ENCODE results near the gene OGFOD3. TPM values are rescaled to one million over a fixed set of nuclear protein-coding genes. Genes with fewer than 3 reads are reported as not detected.
"Not testable (repeated sequence)": the region's sequence is repeated elsewhere in the genome, so short reads cannot be mapped to it uniquely, and the experiment has no call there.

The OGFOD3 gene
- total RNA-seq, 2 donors from 2014 or later: 26.4 to 32.4 TPM

- H3K36me3 ChIP-seq: no peaks in the 10 kb centered on the region
- H3K4me1 ChIP-seq: peaks cover 0 to 25% of the 10 kb centered on the region in 2 donors
- H3K4me3 ChIP-seq: no peak overlapping the region
- no peak for TF ChIP-seq CTCF (IDR thresholded peaks at IDR 0.05)
- H3K27ac ChIP-seq: no peak overlapping the region
- DNase-seq (ENCODE audit: low spot score): no peak
- H3K9me3 ChIP-seq: no peaks in the 10 kb centered on the region
- H3K27me3 ChIP-seq: no peaks in the 10 kb centered on the region
Observed at GRCh38 chr17:82415336-82415735, 3.0 kb downstream of the OGFOD3 start.

GRCh38 chr17:82414548-82415281 lies 3.7 kb downstream of the OGFOD3 start:
- Histone ChIP-seq H3K4me3 (no peak overlapping the region), H3K27me3 (no peaks in the 10 kb centered on the region), H3K4me1 (peaks cover 0 to 23% of the 10 kb centered on the region in 2 donors), H3K27ac (no peak overlapping the region), H3K36me3 (no peaks in the 10 kb centered on the region), H3K9me3 (no peaks in the 10 kb centered on the region)
- peak; percentile 43 to 85 for TF ChIP-seq CTCF (IDR thresholded peaks at IDR 0.05)
- peak; percentile 66 for DNase-seq (ENCODE audit: low spot score)

GRCh38 chr17:82412535-82413520 lies 5.6 kb downstream of the OGFOD3 start:
- no peaks in the 10 kb centered on the region for H3K36me3 ChIP-seq
- peaks cover 0 to 10% of the 10 kb centered on the region in 2 donors for H3K4me1 ChIP-seq
- no peak overlapping the region for H3K4me3 ChIP-seq
- no peak for TF ChIP-seq CTCF (IDR thresholded peaks at IDR 0.05)
- no peaks in the 10 kb centered on the region for H3K27me3 ChIP-seq
- DNase-seq (ENCODE audit: low spot score): no peak
- H3K27ac ChIP-seq: no peak overlapping the region
- H3K9me3 ChIP-seq: no peaks in the 10 kb centered on the region

- not testable (repeated sequence) for H3K9me3 ChIP-seq; H3K27ac ChIP-seq; H3K36me3 ChIP-seq; H3K27me3 ChIP-seq; DNase-seq (ENCODE audit: low spot score); H3K4me1 ChIP-seq; H3K4me3 ChIP-seq
Observed at GRCh38 chr17:82412081-82412480, 6.3 kb downstream of the OGFOD3 start.

GRCh38 chr17:82411396-82412053 lies 6.9 kb downstream of the OGFOD3 start:
- Histone ChIP-seq H3K4me1 (peaks cover 0 to 8% of the 10 kb centered on the region in 2 donors), H3K9me3 (no peaks in the 10 kb centered on the region), H3K27me3 (no peaks in the 10 kb centered on the region), H3K27ac (no peak overlapping the region), H3K4me3 (no peak overlapping the region), H3K36me3 (no peaks in the 10 kb centered on the region)
- DNase-seq (ENCODE audit: low spot score): no peak
- no peak for TF ChIP-seq CTCF (IDR thresholded peaks at IDR 0.05)
